Measurements from ENCODE around the gene LRTM1.

- TF ChIP-seq CTCF (IDR thresholded peaks at IDR 0.05) (no peak), POLR2AphosphoS5 (IDR thresholded peaks at IDR 0.05) (no peak)
These were observed 49.6 kb upstream of the LRTM1 start for GRCh38 chr3:54977439-54977838.

Data from sigmoid colon (tissue), 4 donors.